T-helper 2 cell treated with Interferon-gamma antibody and Interleukin-4, amounts not matched to agents 100 ng/mL and 5 ng/mL, for 36 hours (primary cell): ENCODE measurements around the gene ILF3. TPM values are rescaled to one million over a fixed set of nuclear protein-coding genes. Genes with fewer than 3 reads are reported as not detected.
"Not testable (repeated sequence)": the region's sequence is repeated elsewhere in the genome, so short reads cannot be mapped to it uniquely, and the experiment has no call there.

Experiments
- intact Hi-C: fragments of 100-400 bp; cut with micrococcal nuclease; formaldehyde crosslinking; loops from one replicate; pipeline ENCODE4 v1.15.1; 2023
- total RNA-seq: library from RNA; stranded (reverse); gene quantifications from 2 replicates; pipeline ENCODE4 v1.2.3, GENCODE V29; 2022

Gene ILF3
- total RNA-seq, 1 donor from 2014 or later: 420 TPM

DNA sequence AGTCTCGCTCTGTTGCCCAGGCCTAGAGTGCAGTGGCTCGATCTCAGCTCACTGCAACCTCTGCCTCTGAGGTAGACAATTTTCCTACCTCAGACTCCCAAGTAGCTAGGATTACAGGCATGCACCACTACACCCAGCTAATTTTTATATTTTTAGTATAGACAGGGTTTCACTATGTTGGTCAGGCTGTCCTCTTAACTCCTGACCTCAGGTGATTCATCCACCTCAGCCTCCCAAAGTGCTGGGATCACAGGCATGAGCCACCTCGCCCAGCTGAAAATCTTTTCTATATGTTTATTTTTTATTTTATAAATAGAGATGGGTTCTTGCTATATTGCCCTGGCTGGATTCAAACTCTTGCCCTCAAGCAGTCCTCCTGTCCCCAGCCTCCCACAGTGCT, 17.8 kb downstream of the ILF3 start:
- intact Hi-C loops: not testable (repeated sequence)

DNA sequence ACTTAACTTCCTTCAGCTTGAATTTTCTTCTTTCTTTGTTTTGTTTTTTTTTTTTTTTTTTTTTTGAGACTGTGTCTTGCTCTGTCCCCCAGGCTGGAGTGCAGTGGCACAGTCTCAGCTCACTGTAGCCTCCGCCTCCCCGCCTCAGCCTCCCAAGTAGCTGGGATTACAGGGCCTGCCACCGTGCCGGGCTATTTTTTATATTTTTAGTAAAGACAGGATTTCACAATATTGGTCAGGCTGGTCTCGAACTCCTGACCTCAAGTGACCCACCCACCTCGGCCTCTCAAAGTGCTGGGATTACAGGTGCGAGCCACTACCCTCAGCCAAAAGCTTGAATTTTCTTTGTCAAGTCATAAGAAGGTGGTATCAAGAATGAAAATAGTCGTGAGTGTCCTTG, 21.1 kb downstream of the ILF3 start:
- intact Hi-C loops: not testable (repeated sequence)

DNA sequence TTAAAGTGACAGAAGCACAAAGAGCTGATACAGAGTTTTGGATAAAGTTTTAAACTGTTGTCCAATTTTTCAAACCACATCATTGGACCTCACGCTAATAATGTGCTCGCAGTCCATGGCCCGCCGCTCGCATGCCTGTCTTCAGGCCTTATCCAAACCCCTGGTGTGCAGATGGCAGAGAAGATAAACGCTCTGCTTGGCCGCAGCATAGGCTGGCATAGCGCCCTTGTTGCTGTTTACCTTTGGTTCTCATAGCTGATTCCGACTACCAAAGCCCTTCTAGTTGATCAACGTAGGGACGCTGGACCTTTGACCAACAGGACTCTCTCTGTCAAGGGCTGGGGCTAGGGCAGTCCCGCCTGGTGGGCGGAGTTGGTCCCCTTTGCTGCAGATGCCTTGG, 23.6 kb downstream of the ILF3 start:
- intact Hi-C loops: no loop called here

DNA sequence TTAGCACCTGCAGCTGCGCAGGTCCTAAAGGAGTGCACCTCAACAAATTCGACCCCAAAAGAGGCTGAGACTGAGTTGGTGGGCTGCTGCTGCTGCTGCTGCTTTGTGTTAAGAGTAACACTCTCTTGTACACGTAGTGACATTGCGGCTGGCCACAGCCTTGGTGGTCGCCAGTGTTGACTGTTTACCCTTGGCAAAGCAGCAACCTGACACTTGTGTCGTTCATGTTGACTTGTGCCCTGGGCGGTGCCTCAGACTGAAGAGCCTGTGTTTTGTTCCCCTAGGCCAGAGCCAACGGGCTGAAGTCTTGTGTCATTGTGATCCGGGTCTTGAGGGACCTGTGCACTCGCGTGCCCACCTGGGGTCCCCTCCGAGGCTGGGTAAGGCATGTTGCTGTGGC, 24.7 kb downstream of the ILF3 start:
- intact Hi-C loops: no loop called here

DNA sequence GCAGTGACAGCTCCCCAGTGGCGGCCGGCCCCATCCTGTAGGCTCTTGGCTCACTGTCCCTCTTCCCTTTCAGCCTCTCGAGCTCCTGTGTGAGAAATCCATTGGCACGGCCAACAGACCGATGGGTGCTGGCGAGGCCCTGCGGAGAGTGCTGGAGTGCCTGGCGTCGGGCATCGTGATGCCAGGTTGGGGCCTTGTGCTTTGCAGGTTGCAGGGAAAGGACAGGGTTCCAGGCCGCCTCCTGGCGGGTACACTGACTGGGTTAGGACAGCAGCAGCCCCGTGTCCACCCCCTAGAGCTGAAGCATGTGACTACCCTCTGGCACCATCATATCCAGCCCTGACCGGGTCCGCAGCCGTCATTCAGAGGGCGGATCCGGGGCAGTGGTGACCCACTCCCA, 25.6 kb downstream of the ILF3 start:
- intact Hi-C loops: no loop called here

DNA sequence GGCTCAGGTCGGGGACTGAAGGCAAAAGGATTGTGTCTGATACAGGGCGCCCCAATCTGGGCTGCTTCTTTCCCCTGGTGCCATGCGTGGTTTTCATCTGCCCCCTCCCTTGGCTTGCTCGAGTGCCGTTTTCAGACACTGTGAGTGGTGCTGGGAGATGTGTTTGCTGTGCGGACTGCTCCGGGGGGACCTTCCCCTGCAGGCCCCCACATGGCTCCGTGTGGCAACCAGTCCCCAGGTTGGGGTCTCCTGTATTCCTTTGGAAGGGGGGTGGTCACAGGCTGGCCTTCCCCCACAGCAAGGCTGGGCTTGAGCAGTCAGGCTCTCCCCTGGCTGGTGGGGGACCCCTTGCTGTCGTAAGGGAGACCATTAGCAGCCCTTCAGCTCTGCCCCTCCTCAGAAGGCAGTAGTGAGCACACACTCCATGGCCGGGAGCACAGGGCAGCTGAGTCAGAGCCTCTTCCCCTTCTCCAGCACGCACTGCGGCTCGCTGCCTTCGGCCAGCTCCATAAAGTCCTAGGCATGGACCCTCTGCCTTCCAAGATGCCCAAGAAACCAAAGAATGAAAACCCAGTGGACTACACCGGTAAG, 26.5 kb downstream of the ILF3 start:
- intact Hi-C loops: no loop called here

DNA sequence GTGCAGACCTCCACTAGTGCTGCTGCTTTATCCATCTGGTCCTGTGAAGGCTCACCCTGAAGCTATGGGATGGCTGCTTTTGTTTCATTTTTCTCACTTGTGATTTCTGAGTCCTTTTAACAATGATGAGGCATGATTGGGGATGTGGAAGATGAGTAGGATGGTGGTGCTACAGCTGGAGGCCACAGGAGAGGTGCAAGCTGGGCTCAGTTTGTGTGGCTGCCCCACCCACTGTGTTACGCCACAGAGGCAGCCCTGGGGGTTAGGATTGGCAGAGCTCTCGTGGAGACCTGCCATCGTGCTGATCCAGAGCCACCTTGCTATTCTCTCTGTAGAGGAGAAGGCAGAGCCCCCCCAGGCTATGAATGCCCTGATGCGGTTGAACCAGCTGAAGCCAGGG, 27.5 kb downstream of the ILF3 start:
- intact Hi-C loops: no loop called here

DNA sequence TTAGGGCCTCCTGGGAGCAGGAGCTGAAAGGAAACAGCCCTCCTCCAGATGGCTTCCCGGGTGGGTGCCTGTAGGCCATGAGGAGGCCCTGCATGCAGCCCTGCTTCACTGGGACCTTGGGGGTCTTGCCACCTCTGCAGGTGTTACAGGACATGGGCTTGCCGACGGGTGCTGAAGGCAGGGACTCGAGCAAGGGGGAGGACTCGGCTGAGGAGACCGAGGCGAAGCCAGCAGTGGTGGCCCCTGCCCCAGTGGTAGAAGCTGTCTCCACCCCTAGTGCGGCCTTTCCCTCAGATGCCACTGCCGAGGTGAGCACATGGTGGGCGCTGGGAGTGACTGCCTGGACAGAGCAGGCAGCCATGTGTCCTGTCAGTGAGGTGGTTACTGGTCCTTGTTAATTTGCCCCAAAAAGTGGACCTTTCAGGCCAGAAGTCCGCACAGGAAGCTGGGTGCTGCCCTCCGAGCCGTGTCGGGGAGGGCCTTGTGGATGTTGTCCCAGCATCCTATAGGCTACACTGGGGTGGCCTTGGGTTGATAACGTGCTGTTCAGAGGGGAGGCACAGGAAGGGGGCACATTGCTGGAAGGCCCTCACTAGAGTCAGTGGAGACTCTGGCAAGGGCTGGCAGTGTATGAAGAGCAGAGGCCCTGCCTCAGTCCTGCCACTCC, 28.4 kb downstream of the ILF3 start:
- intact Hi-C loops: no loop called here

DNA sequence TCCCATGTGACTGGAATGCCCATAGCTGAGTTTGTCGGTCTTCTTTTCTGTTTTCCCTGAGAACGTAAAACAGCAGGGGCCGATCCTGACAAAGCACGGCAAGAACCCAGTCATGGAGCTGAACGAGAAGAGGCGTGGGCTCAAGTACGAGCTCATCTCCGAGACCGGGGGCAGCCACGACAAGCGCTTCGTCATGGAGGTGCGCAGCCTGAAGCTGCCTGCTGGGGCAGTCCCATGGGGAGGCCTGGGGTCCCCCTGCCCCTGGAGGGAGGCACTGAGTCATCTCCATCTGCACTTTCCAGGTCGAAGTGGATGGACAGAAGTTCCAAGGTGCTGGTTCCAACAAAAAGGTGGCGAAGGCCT, 28.9 kb downstream of the ILF3 start:
- intact Hi-C loops: no loop called here

DNA sequence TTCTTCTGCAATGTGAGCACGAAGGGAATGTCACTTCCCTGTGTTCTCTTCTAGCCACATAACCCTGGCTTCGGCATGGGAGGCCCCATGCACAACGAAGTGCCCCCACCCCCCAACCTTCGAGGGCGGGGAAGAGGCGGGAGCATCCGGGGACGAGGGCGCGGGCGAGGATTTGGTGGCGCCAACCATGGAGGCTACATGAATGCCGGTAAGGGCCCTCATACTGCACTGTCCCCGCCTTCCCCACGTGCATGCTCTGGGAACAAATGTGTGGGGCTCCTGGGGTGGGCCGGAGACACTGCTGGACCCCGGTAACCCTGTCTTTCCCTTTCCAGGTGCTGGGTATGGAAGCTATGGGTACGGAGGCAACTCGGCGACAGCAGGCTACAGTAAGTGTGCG, 29.4 kb downstream of the ILF3 start:
- intact Hi-C loops: no loop called here

DNA sequence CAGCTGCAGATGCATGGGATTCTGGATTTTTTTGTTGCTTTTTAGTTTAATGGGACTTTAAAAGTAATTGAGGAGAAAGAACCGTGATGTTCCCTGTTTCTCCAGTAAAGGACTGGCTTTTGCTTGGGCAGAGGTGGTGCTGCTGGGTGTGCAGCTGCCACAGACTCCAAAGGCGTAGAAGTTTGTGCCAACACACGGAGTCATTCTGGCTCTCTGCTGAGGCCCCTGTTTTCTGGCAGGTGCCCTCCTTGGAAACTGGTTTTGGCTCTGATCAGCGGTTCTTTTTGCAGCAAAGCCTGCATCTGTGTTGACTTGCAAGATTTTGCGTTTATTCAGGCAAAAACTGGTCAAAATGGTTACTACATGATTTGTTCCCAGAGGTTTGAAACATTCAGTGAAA, 31.1 kb downstream of the ILF3 start:
- intact Hi-C loops: no loop called here

DNA sequence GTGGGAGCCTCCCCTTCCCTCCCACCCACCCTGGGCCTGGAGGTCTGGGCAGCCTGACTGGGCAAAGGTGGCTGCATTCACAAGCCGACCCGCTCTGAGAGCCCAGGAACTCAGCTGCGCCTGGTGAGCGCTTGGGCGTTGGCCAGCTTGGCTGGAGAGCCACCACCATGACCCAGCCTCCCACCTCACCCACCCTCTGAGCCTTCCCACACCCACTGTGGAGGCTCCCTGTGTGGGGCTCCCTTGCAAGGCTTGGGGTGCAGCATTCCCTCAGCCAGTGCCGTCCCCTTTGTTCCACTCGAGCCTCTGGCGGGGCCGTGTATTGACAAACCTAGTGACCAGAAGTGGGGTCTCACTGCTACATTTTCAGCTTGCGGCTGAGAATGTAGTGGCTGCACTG, 32.0 kb downstream of the ILF3 start:
- intact Hi-C loops: no loop called here

DNA sequence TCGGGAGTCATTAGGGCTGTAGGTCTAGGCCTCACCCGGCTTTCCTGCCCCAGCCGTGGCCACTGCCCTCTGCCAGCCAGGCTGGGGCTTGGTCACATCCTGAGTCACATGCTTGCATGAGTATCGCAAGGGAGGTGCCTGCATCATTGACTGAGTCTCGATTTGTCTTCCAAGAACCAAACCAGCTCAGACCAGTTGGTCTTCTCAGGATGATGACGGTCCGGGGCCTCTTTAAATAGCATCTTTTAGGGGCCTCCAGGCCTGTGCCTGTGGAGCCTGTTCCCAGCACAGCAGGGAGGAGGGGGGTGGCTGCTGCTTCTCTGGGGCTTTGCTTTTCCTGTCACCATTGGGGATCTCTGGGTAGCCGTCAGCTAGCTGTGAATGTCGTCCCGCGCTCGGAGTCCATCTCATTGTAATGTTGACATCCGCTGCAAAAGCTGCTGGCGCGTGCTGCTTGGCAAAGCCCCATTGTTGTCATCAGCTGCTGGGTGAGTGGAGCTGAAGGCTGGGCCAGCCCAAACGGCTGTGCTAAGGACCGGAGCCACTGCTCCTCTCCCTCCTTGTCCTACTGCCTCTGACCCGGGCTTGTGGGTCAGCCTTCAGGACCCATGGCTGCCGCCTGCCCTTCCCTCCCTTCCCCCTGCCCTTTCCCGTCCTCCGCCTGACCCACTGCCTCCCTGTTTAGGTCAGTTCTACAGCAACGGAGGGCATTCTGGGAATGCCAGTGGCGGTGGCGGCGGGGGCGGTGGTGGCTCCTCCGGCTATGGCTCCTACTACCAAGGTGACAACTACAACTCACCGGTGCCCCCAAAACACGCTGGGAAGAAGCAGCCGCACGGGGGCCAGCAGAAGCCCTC, 32.7 kb downstream of the ILF3 start:
- intact Hi-C loops: no loop called here

DNA sequence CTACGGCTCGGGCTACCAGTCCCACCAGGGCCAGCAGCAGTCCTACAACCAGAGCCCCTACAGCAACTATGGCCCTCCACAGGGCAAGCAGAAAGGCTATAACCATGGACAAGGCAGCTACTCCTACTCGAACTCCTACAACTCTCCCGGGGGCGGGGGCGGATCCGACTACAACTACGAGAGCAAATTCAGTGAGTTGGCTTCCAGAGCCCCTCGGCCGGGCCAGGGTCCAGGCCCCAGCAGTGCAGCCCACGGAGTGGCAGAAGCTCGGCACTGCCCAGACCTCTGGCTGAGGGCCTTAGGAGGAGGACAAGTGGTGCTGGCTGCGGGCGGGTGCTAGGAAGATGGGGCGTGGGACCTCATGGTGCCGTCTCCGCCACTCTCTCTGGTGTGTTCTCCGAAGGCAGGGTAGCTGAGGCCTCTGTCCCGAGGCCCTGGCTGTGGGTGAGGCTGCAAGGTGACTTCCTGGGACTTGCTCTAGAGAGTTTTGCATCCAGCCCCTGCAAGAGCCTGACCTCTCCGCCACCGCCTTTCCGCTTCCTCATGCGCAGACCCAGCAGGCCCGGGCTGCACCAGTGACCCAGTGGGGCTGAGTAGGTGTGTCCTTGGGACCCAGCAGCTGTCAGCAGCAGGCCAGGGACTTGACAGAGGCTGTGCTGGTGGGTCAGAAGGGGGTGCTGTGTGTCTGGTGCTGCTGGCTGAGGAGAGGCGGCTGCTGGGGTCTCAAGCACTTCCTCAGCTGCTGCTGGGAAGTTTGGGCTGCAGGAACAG, 33.6 kb downstream of the ILF3 start:
- intact Hi-C loops: no loop called here

DNA sequence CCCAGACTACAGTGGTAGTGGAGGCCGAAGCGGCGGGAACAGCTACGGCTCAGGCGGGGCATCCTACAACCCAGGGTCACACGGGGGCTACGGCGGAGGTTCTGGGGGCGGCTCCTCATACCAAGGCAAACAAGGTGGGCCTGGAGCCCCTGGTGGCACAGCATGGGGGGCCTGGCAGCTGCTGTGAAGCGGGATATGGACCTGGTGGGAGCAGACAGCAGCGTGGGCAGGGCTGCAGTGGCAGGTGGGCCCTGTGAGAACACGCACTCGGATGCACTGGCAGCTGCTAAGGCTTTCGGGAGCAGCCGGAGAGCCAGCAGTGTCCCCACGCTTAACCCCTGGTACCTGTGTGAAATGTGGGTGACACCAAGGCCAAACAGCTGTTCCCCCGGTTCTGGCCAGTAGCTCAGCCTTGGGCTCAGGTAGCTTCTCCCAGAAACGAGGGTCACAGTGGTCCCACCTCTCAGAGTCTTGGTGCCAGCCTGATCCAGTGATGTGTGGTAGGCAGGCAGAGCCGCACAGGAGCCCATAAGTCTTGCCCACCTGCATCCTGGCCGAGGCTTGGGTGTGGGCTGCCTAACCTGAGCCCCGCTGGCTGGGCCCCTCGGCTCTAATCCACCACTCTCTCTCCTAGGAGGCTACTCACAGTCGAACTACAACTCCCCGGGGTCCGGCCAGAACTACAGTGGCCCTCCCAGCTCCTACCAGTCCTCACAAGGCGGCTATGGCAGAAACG, 34.6 kb downstream of the ILF3 start:
- intact Hi-C loops: no loop called here

DNA sequence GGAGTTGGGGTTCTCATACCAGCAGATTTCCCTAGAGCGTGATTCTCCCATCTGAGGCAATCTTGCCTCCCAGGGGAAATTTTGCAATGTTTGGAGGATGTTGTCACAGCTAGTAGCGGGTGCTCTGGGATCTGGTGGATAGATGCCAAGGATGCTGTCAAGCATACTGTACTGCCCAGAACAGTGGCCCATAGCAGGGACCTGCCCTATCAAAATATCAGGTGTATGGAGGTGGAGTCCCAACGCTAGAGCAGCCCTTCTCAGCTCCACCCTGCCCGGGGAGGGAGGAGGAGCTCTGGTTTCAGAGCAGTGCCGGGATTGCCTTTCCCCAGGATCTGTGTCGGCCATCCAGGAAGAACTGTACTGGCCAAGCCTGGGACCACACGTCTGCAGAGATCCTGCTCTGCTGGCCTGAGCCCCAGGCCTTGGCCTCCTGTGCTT, 36.2 kb downstream of the ILF3 start:
- intact Hi-C loops: loop anchor here (10.0 kb wide), 1 partner anchor 216 kb away; no protein-coding TSS in a partner anchor

DNA sequence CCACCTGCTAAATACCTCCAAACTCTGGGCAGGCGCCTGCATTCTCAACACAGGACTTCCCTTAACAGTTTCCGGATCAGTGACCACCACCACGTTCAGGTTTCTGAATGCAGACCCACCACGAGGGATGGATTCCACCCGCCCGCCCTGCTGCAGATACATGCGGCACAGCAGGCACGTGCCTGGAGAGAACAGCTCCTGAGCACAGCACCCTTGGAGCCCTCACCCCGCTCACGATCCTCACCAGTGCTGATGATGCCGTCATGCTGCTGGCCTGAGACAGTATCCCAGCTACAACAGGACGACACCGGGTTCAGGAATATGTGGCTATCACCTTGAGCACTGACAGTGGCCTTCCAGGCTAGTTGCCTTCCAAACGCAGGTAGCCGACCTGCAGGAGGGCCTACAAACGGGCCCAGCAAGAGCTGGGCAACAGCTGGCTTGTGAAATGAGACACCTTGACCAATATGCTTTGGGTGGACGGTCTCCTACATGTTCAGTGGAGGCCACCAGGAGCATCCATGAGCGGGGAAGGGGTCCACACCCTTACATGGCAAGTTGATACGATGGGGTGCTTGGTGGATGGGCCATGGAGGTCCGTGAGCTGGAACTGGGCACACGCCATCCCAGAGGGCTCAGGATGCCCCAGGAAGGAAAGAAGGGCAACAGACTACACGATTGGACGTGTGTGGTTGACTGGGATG, 37.2 kb downstream of the ILF3 start:
- intact Hi-C loops: loop anchor here (10.0 kb wide), 1 partner anchor 217 kb away; no protein-coding TSS in a partner anchor

DNA sequence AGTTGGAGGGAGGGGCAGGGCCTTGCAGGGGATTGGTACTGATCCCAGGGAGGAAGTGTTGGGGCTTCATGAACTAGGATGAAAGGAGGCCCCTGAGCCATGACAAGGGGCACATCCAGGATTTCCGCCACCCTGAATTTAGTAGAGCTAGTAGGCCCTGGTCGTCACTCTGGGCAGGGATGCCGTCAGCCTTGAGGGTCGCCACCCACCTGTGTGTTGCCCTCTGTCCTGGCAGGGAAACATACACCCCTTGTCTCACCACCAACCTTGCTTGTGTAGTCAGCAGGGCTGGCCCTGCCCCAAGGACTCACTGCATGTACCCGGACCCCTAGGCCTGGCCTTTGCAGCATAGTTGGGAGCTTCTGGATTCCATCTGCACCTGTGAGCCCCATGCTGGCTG, 37.7 kb downstream of the ILF3 start:
- intact Hi-C loops: loop anchor here (10.0 kb wide), 1 partner anchor 217 kb away; no protein-coding TSS in a partner anchor

DNA sequence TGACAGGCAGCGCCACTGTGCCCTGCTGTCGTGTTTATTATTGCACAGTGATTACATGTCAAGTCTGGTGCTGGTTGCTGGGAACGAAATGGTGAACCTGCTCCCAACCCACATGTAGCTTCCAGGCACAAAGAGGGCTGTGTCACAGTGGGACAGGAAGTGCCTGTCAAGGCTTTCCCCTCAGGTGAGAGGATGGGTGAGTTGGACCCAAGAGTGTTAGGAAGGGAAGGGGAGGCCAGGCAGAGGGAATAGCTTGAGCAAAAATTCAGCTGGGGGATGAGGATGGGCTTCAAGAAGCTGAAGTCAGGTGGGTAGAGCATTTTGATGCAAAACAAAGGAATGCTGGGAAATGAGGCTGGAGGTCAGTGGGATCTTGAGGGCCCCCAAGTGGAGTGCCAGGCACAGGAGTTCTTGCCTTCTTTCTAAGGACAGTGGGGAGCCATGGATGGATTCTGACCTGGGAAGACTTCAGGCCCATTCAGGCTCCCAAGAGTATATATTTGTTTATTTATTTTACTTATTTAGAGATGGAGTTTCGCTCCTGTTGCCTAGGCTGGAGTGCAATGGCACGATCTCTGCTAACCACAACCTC, 38.6 kb downstream of the ILF3 start:
- intact Hi-C loops: loop anchor here (10.0 kb wide), 1 partner anchor 218 kb away; no protein-coding TSS in a partner anchor
